Erythroblast (primary cell): ENCODE measurements around the gene LRP11.

Experiments used
- GATA1 ChIP-seq: IDR thresholded peaks from 2 replicates; pipeline ENCODE4 v1.6.1; 2011; ENCODE audit warnings: low read depth, mild to moderate bottlenecking, control low read depth, low read length, moderate library complexity
- POLR2A ChIP-seq: IDR thresholded peaks from 2 replicates; pipeline ENCODE4 v1.6.1; 2011; ENCODE audit warnings: mild to moderate bottlenecking, low read length

DNA sequence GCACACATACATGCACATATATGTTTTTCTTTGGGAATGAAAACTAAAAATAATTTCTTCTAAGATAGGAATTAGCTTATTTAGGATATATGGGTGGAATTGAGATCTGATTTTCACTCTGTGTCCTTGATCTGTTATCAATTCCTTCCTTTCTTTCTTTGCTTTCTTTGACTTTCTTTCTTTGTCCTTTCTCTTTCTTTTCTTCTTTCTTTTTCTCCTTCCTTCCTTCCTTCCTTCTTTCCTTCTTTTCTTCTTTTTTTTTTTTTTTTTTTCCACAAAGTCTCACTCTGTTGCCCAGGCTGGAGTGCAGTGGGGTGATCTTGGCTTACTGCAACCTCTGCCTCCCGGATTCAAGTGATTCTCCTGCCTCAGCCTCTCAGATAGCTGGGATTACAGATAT, 86.5 kb downstream of the LRP11 start:
- no peak for TF ChIP-seq POLR2A
- TF ChIP-seq GATA1 = no peak
